Endodermal cell (in vitro differentiated cells): Measurements from ENCODE around the gene SP6. TPM values are rescaled to one million over a fixed set of nuclear protein-coding genes. Genes with fewer than 3 reads are reported as not detected.

Source experiments
- DNase-seq: peaks from one replicate; pipeline ENCODE4 v3.0.0-alpha.2; 2017
- H3K27ac ChIP-seq: 2 replicates; pipeline ENCODE4 v1.5.1; 2013; ENCODE audit warnings: mild to moderate bottlenecking, low read depth, low read length, moderate library complexity
- H3K27me3 ChIP-seq: 2 replicates; pipeline ENCODE4 v1.6.1; 2013; ENCODE audit warnings: mild to moderate bottlenecking, low read length, moderate library complexity; ENCODE audit not compliant: insufficient read depth, control insufficient read depth, poor library complexity, severe bottlenecking
- H3K36me3 ChIP-seq: 2 replicates; pipeline ENCODE4 v1.7.0; 2013; ENCODE audit warnings: mild to moderate bottlenecking, low read length, moderate library complexity; ENCODE audit not compliant: control insufficient read depth, insufficient read depth
- H3K4me1 ChIP-seq: one replicate; pipeline ENCODE4 v1.7.0; 2013; ENCODE audit warnings: low read length; ENCODE audit not compliant: control insufficient read depth, insufficient read depth
- H3K4me3 ChIP-seq: 2 replicates; pipeline ENCODE4 v1.5.1; 2013; ENCODE audit warnings: mild to moderate bottlenecking, low read length, moderate library complexity
- H3K9ac ChIP-seq: 2 replicates; pipeline ENCODE4 v1.6.1; 2013; ENCODE audit warnings: mild to moderate bottlenecking, low read length, moderate library complexity; ENCODE audit not compliant: poor library complexity, severe bottlenecking; ENCODE audit errors: extremely low read depth
- H3K9me3 ChIP-seq: 2 replicates; pipeline ENCODE4 v1.6.1; 2013; ENCODE audit warnings: mild to moderate bottlenecking, low read length, moderate library complexity; ENCODE audit not compliant: control insufficient read depth
- H3K27ac Mint-ChIP-seq: 2 replicates; pipeline ENCODE4 v1.8.0; 2020; ENCODE audit warnings: mixed read lengths
- H3K27me3 Mint-ChIP-seq: 2 replicates; pipeline ENCODE4 v1.8.0; 2021; ENCODE audit warnings: mild to moderate bottlenecking, mixed read lengths; ENCODE audit not compliant: insufficient read depth
- H3K36me3 Mint-ChIP-seq: 2 replicates; pipeline ENCODE4 v1.8.0; 2020; ENCODE audit warnings: low read depth, mixed read lengths
- H3K4me1 Mint-ChIP-seq: 2 replicates; pipeline ENCODE4 v1.8.0; 2020; ENCODE audit warnings: mixed read lengths
- H3K4me3 Mint-ChIP-seq: 2 replicates; pipeline ENCODE4 v1.8.0; 2020; ENCODE audit warnings: mild to moderate bottlenecking, moderate library complexity, mixed read lengths
- H3K9me3 Mint-ChIP-seq: 2 replicates; pipeline ENCODE4 v1.8.0; 2020; ENCODE audit warnings: mild to moderate bottlenecking, mixed read lengths
- WGBS, 2 experiments: methylation state at CpG; one replicate each; pipeline versions ENCODE4 v1.1.5 to v1.1.7; 2013; ENCODE audit warnings: missing lambda C conversion rate in 2 of 2, mixed read lengths in 1 of 2; ENCODE audit not compliant: insufficient coverage in 1 of 2, insufficient read length in 1 of 2; 5-methylcytosine and 5-hydroxymethylcytosine counted together
- total RNA-seq, 2 donors: library from RNA; stranded (reverse); fragmentation: NEBNext Ultra II Directional in 1 of 2; extraction: Animal tissue kit (Norgen Biotek cat#: 25700) in 1 of 2; gene quantifications; 2 replicates in 1 of 2; 3 replicates in 1 of 2; pipeline ENCODE4 v1.2.1, GENCODE V29; 2021
- TF ChIP-seq, protein P1 (sequence below): fragments of 200-600 bp; sonication (generic); conservative IDR thresholded peaks from 2 replicates; pipeline ENCODE4 v1.5.0; 2021; ENCODE audit warnings: antibody characterized with exemption, mild to moderate bottlenecking

SP6 gene
- total RNA-seq, 2 donors from 2014 or later: 3.1 to 3.7 TPM

DNA sequence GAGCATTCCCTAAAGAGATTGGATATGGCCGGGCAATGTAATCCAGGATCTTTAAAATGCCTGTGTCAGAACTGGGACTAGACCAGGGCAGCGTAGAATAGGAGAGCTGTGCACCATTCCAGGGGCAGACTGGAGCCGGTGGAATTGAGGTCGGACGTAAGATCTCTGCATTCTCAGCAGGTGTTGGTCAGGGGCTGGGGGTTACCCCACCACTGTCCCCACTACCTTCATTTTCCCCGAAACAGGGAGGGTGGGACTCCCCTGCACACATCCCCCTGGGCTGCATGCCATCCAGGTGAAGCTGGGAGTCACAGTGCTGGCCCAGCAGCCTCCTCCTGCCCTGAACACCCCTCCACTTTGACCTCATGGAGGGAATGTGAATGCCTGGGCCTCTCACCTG lies 47.2 kb downstream of the SP6 start:
- Histone ChIP-seq H3K4me3 (no peak overlapping the region), H3K27me3 (peaks cover 13% of the 10 kb centered on the region), H3K36me3 (no peaks in the 10 kb centered on the region), H3K4me1 (no peaks in the 10 kb centered on the region), H3K9me3 (no peaks in the 10 kb centered on the region), H3K27ac (no peak overlapping the region), H3K9ac (no peak overlapping the region)
- TF ChIP-seq, protein P1, sequence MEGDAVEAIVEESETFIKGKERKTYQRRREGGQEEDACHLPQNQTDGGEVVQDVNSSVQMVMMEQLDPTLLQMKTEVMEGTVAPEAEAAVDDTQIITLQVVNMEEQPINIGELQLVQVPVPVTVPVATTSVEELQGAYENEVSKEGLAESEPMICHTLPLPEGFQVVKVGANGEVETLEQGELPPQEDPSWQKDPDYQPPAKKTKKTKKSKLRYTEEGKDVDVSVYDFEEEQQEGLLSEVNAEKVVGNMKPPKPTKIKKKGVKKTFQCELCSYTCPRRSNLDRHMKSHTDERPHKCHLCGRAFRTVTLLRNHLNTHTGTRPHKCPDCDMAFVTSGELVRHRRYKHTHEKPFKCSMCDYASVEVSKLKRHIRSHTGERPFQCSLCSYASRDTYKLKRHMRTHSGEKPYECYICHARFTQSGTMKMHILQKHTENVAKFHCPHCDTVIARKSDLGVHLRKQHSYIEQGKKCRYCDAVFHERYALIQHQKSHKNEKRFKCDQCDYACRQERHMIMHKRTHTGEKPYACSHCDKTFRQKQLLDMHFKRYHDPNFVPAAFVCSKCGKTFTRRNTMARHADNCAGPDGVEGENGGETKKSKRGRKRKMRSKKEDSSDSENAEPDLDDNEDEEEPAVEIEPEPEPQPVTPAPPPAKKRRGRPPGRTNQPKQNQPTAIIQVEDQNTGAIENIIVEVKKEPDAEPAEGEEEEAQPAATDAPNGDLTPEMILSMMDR: no peak
- peak; percentile 33 for DNase-seq
- no peak overlapping the region for H3K4me3 Mint-ChIP-seq
- peaks cover 10% of the 10 kb centered on the region for H3K36me3 Mint-ChIP-seq
- H3K9me3 Mint-ChIP-seq: no peaks in the 10 kb centered on the region
- WGBS, 2 experiments: 83 to 84% methylated on average over 4 to 6 of the region's 6 CpGs
- no peak overlapping the region for H3K27ac Mint-ChIP-seq
- H3K27me3 Mint-ChIP-seq: peaks cover 8% of the 10 kb centered on the region
- no peaks in the 10 kb centered on the region for H3K4me1 Mint-ChIP-seq

DNA sequence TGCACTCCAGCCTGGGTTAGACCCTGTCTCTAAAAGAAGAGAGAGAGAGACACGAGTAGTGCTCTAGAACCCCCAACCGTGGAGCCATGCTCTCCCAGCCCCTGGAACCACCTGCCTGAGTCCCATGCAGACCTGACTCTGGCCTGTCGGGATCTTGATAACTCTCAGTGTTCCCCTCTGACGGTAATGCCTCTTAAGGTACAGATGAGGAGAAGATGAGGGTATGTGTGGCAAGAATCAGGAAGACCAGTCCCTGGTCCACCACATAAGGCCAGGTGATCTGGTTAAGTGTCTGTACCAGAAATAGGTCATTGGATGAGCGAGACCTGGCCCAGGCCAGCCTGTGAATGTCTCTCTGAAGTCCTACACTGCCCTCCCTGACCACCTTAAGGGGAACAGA lies 47.8 kb downstream of the SP6 start:
- Histone ChIP-seq H3K9ac (no peak overlapping the region), H3K27me3 (peaks cover 19% of the 10 kb centered on the region), H3K4me3 (no peak overlapping the region), H3K4me1 (no peaks in the 10 kb centered on the region), H3K9me3 (no peaks in the 10 kb centered on the region), H3K27ac (no peak overlapping the region), H3K36me3 (no peaks in the 10 kb centered on the region)
- Mint-ChIP-seq H3K27ac (no peak overlapping the region), H3K4me3 (no peak overlapping the region), H3K36me3 (peaks cover 6% of the 10 kb centered on the region), H3K9me3 (no peaks in the 10 kb centered on the region), H3K27me3 (peaks cover 8% of the 10 kb centered on the region), H3K4me1 (no peaks in the 10 kb centered on the region)
- 47 to 56% methylated on average over 3 to 5 of the region's 5 CpGs for WGBS, 2 experiments
- TF ChIP-seq, protein P1: no peak
- DNase-seq: peak; percentile 35

DNA sequence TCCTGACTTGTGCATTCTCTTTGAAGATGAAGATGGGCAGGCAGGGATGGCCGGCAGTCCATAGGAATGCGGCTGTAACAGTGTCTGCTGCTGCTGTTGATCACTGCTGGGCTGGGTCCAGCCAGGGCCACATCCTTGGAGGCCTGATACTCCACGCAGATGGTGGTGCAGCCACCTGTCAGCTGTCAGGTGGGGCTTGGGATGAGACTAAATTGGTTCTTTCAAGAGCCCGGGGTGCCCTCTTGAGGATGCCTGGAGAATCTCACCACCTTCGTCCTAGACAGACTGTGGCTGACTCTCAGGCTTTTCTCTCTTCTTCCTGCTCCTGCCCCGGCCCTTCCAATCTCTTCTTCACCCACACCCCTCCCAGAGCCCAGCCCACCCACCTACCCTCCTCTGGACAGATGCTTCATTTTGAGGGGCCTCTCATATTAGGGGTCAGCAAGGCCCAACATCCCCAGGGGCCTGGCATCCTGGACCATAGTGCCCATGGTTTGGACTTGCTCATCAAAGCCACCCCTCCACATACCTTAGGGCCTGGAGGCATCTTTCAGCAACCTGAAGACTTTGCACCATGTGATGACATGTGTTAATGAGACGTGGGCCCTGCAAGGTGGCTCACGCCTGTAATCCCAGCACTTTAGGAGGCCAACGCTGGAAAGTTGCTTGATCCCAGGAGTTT lies 48.5 kb downstream of the SP6 start:
- Mint-ChIP-seq H3K27me3 (peaks cover 8% of the 10 kb centered on the region), H3K27ac (no peak overlapping the region), H3K4me3 (no peak overlapping the region), H3K9me3 (no peaks in the 10 kb centered on the region), H3K36me3 (peaks cover 1% of the 10 kb centered on the region), H3K4me1 (no peaks in the 10 kb centered on the region)
- H3K27ac ChIP-seq: no peak overlapping the region
- TF ChIP-seq, protein P1: peak; percentile 77
- no peak overlapping the region for H3K9ac ChIP-seq
- WGBS, 2 experiments: 31 to 40% methylated on average over 8 to 9 of the region's 9 CpGs
- peaks cover 21% of the 10 kb centered on the region for H3K27me3 ChIP-seq
- H3K9me3 ChIP-seq: no peaks in the 10 kb centered on the region
- peak; percentile 92 for DNase-seq
- H3K36me3 ChIP-seq: no peaks in the 10 kb centered on the region
- H3K4me3 ChIP-seq: no peak overlapping the region
- no peaks in the 10 kb centered on the region for H3K4me1 ChIP-seq
